ENCODE measurements around the gene KRT84.

DNA sequence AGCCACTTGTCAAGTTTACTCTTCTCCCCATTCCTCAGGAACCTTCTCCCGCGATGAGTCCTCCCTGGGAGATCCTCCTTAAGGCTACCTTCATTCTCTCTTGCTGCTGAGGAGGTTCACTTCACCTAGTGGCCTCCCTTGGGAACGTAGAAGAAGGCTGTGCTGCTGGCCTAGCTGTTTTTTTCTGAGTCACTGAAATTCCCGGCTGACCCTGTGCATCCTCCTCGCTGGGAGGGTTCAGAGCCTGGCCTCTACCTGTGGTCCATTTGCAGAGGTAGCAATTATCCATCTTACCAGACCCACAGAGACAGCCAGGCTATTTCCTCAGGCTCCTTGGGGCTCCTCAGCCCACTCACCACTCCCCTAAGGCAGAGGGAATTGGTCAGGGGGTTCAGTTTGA is 16.1 kb upstream of the KRT84 start:
- TF ChIP-seq CTCF (IDR thresholded peaks at IDR 0.05) (no peak), EZH2 (IDR thresholded peaks at IDR 0.05) (no peak), EZH2phosphoT487 (IDR thresholded peaks at IDR 0.05) (no peak)

All from neural progenitor cell (in vitro differentiated cells).